AG10803 (cell line): ENCODE data around the gene TUBAL3.

Source experiments
- DNase-seq: peaks from one replicate; pipeline ENCODE4 v3.0.0; 2010; ENCODE audit warnings: low read depth
- H3K4me3 ChIP-seq: 2 replicates; pipeline ENCODE4 v1.5.1; 2011; ENCODE audit warnings: mild to moderate bottlenecking, low read length, control low read depth
- CTCF ChIP-seq: conservative IDR thresholded peaks from 2 replicates; pipeline ENCODE4 v1.5.1; 2011; ENCODE audit warnings: mild to moderate bottlenecking, low read length, control low read depth, inconsistent platforms

Gene TUBAL3

DNA sequence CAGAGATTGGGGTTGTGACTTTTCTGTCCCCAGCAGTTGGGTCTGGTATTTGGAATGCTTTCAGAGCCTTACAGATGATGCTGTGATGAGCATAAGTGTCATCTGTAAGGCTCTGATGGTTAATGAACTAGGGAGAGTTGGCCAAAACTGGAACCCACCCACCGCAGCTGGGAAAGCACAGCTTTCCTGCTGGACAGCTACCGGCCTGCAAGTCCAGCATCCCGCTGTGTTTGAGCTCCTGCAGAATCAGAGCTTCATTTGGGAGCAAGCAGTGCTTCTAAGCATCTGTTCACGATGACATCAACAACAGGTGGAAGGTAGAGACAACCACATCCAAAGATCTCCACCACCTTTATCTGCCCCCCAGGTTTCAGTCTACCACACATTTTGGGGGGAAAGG is 28.2 kb downstream of the TUBAL3 start:
- DNase-seq = no peak
- TF ChIP-seq CTCF = no peak
- H3K4me3 ChIP-seq = no peak overlapping the region

GRCh38 chr10:5373891-5374611 is 30.6 kb downstream of the TUBAL3 start:
- TF ChIP-seq CTCF = no peak
- H3K4me3 ChIP-seq = no peak overlapping the region
- DNase-seq = no peak

- no peak for TF ChIP-seq CTCF
- no peak overlapping the region for H3K4me3 ChIP-seq
- no peak for DNase-seq
Observed at GRCh38 chr10:5373307-5373706, 31.3 kb downstream of the TUBAL3 start.

GRCh38 chr10:5370493-5371352 is 33.9 kb downstream of the TUBAL3 start:
- no peak for DNase-seq
- H3K4me3 ChIP-seq = no peak overlapping the region
- no peak for TF ChIP-seq CTCF

DNA sequence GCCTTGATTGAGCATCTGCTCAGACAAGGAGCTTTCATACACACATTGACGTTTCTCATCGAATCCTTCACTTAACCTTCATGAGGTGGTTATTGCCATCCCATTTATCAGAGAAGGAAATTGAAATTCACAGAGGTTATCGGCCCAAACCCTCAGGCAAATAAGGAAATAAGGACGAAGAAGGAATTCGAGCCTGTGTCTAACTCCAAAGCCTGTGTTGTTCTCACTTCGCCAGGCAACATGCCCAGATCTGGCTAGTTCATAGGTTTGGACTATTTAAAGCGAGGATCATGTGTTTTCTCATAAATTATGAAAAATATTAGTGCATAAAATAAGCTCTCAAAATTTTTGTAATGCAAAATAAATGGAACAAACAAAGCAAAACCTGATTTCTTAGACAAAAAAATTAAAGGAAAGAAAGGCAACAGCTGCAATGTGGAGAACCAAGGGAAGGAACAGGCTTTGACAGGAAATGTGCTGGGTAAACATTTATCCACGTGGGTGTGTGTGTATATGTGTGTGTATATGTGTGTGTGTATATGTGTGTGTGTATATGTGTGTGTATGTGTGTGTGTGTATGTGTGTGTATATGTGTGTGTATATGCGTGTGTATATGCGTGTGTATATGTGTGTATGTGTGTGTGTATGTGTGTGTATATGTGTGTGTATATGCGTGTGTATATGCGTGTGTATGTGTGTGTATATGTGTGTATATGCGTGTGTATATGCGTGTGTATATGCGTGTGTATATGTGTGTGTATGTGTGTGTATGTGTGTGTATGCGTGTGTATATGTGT is 35.1 kb downstream of the TUBAL3 start:
- no peak overlapping the region for H3K4me3 ChIP-seq
- DNase-seq = no peak
- TF ChIP-seq CTCF = no peak

DNA sequence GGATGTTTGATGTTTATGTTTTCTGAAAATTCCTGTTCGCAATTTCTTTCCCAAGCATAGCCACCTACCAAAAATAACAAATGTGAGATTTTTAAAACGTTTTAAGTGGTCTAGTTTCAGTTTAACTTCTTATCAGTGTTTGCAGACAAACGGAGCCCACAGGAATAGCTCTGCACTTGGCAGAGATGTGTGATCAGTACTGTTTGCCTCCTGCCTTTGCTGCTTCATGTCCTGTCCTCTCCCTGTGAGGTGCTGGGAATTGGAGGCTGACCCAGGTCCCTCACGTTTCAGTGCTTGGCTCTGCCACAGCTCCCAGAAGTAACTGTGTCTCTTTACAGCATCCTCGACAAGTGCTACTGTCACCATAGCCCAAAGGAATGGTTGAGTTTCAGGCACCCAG is 38.7 kb downstream of the TUBAL3 start:
- no peak for DNase-seq
- no peak for TF ChIP-seq CTCF
- H3K4me3 ChIP-seq = no peak overlapping the region
